RWPE2 (cell line): Measurements from ENCODE around the gene BLCAP.

ENCODE experiments used
- ATAC-seq: fragments of 200-7000 bp; cut with Tn5 transposase; 3 replicates; pipeline ENCODE4 v1.9.1; 2021; ENCODE audit warnings: low read depth
- DNase-seq: peaks from one replicate; pipeline ENCODE4 v3.0.0-alpha.2; 2020; ENCODE audit warnings: low spot score
- H3K27ac ChIP-seq: fragments of 450-650 bp; 2 replicates; pipeline ENCODE4 v1.5.1; 2017; ENCODE audit warnings: mild to moderate bottlenecking; ENCODE audit not compliant: poor library complexity, severe bottlenecking
- H3K27me3 ChIP-seq: fragments of 250-450 bp; sonication (Bioruptor Pico); 2 replicates; pipeline ENCODE4 v1.5.1; 2021; ENCODE audit warnings: mild to moderate bottlenecking, moderate library complexity; ENCODE audit not compliant: insufficient read depth, poor library complexity, severe bottlenecking
- H3K36me3 ChIP-seq: fragments of 250-450 bp; sonication (Bioruptor Pico); 2 replicates; pipeline ENCODE4 v1.5.1; 2020; ENCODE audit warnings: low read depth, mild to moderate bottlenecking, moderate library complexity
- H3K4me1 ChIP-seq: fragments of 250-450 bp; sonication (Bioruptor Pico); 2 replicates; pipeline ENCODE4 v1.5.1; 2021; ENCODE audit warnings: mild to moderate bottlenecking, moderate library complexity; ENCODE audit not compliant: insufficient read depth, poor library complexity, severe bottlenecking
- H3K4me3 ChIP-seq: fragments of 250-450 bp; sonication (Bioruptor Pico); 2 replicates; pipeline ENCODE4 v1.5.1; 2021; ENCODE audit warnings: mild to moderate bottlenecking, moderate library complexity; ENCODE audit not compliant: severe bottlenecking
- H3K9me3 ChIP-seq: fragments of 250-450 bp; sonication (Bioruptor Pico); 2 replicates; pipeline ENCODE4 v1.5.1; 2021; ENCODE audit warnings: mild to moderate bottlenecking, moderate library complexity; ENCODE audit not compliant: severe bottlenecking
- CTCF ChIP-seq: fragments of 450-650 bp; IDR thresholded peaks from one replicate; pipeline ENCODE4 v1.5.1; 2017; ENCODE audit warnings: mild to moderate bottlenecking, moderate library complexity; ENCODE audit not compliant: poor library complexity, severe bottlenecking

The BLCAP gene

GRCh38 chr20:37537505-37537904 lies 9.8 kb upstream of the BLCAP start:
- no peaks in the 10 kb centered on the region for H3K9me3 ChIP-seq
- no peaks in the 10 kb centered on the region for H3K36me3 ChIP-seq
- H3K4me1 ChIP-seq = peaks cover 10% of the 10 kb centered on the region
- H3K27me3 ChIP-seq = no peaks in the 10 kb centered on the region
- H3K4me3 ChIP-seq = no peak overlapping the region
- TF ChIP-seq CTCF = no peak
- DNase-seq (peak; percentile 34), ATAC-seq (no peak)
- H3K27ac ChIP-seq = no peak overlapping the region

GRCh38 chr20:37535443-37536132 lies 7.9 kb upstream of the BLCAP start:
- Histone ChIP-seq H3K36me3 (no peaks in the 10 kb centered on the region), H3K4me1 (peaks cover 3% of the 10 kb centered on the region), H3K4me3 (no peak overlapping the region), H3K27ac (no peak overlapping the region), H3K27me3 (no peaks in the 10 kb centered on the region), H3K9me3 (no peaks in the 10 kb centered on the region)
- no peak for ATAC-seq
- no peak for TF ChIP-seq CTCF
- peak; percentile 72 for DNase-seq

GRCh38 chr20:37534401-37535157 lies 6.9 kb upstream of the BLCAP start:
- ATAC-seq (peak; percentile 78), DNase-seq (peak; percentile 52)
- peak; percentile 99 for TF ChIP-seq CTCF
- no peak overlapping the region for H3K27ac ChIP-seq
- no peak overlapping the region for H3K4me3 ChIP-seq
- H3K36me3 ChIP-seq = no peaks in the 10 kb centered on the region
- H3K9me3 ChIP-seq = no peaks in the 10 kb centered on the region
- H3K27me3 ChIP-seq = no peaks in the 10 kb centered on the region
- H3K4me1 ChIP-seq = peaks cover 3% of the 10 kb centered on the region

- ATAC-seq (no peak), DNase-seq (peak; percentile 19)
- H3K27ac ChIP-seq = no peak overlapping the region
- H3K4me3 ChIP-seq = no peak overlapping the region
- no peaks in the 10 kb centered on the region for H3K9me3 ChIP-seq
- H3K4me1 ChIP-seq = peaks cover 10% of the 10 kb centered on the region
- H3K36me3 ChIP-seq = no peaks in the 10 kb centered on the region
- no peak for TF ChIP-seq CTCF
- no peaks in the 10 kb centered on the region for H3K27me3 ChIP-seq
Measured at GRCh38 chr20:37533154-37533715, 5.6 kb upstream of the BLCAP start.

GRCh38 chr20:37531856-37532255 lies 4.2 kb upstream of the BLCAP start:
- H3K4me1 ChIP-seq = peaks cover 10% of the 10 kb centered on the region
- H3K9me3 ChIP-seq = no peaks in the 10 kb centered on the region
- no peak overlapping the region for H3K27ac ChIP-seq
- ATAC-seq (no peak), DNase-seq (peak; percentile 64)
- peaks cover under 1% of the 10 kb centered on the region for H3K36me3 ChIP-seq
- no peaks in the 10 kb centered on the region for H3K27me3 ChIP-seq
- TF ChIP-seq CTCF = no peak
- no peak overlapping the region for H3K4me3 ChIP-seq
